NOMO-1 (cell line): ENCODE measurements around the gene RFX6.

Experiments
- DNase-seq, 2 experiments: peaks; one replicate each; lab custom pipeline; 2025; ENCODE audit not compliant: unreplicated experiment in 2 of 2; lab: John Stamatoyannopoulos, UW

The RFX6 gene

DNA sequence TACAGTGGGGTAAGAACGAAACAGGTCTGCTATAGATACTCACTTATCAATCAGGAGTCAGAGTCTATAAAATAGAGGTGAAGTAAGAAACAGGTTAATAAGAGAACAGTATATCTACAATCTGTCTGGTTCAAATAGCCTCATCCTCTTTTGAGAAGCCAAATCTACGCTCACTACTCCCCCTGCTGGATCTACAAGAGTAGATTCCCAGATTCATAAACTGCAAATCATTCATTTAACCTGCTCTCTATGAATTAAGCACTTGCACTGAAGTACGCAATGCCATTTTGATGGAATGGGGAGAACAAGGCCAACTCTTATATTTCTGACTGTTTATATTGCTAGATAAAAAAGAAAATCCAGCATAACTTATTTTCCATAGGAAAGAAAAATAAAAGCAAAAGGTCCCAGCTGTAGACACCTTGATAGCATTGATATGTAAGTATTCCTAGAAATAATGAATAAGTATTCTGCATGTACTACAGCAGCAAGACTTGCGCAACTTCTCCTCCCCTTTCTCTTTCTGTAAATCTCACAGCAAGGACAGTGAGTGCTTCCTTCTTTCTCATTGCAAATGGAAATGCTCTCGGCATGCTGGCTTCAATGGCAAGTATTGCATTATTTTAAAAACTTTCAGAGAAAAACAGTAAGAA is 92.3 kb downstream of the RFX6 start:
- DNase-seq, result peak; percentile 7 to 61

DNA sequence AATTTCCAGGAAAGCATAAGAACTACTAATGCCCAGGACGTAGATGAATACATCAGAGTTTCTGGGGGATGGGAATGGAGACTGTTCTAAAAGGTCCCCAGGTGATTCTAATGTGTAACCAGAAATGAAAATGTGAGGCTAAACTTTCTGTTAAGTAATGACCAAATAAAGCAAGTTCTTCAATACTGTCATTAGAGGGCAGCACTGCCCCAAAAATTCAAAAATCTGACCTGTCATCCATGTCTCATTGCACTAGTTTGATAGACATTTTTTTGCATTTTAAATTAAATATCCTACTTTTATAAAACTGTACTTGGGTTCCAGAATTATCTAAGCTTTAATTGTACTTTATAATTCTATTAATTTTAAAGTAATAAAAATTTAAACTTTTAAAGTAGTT is 94.9 kb downstream of the RFX6 start:
- peak; percentile 24 to 42 for DNase-seq

DNA sequence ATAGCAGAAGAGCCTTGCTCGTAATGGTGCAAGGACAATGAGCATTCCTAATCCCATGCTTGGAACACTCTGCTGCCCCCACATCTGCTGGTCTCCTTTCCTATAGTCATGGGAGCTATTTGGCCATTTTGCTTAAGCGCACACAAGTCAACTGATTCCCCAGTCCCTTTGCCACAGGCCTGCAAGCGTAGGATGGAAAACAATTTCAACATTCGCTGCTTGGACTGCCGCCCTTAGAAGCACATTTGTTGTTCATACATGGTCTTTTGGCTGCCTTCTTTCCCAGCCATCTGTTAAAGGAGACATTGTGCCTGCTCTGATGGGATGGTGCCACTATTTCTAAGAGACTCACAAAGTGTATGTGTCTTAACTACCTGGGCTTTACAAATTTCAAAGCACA is 96.9 kb downstream of the RFX6 start:
- no peak for DNase-seq

DNA sequence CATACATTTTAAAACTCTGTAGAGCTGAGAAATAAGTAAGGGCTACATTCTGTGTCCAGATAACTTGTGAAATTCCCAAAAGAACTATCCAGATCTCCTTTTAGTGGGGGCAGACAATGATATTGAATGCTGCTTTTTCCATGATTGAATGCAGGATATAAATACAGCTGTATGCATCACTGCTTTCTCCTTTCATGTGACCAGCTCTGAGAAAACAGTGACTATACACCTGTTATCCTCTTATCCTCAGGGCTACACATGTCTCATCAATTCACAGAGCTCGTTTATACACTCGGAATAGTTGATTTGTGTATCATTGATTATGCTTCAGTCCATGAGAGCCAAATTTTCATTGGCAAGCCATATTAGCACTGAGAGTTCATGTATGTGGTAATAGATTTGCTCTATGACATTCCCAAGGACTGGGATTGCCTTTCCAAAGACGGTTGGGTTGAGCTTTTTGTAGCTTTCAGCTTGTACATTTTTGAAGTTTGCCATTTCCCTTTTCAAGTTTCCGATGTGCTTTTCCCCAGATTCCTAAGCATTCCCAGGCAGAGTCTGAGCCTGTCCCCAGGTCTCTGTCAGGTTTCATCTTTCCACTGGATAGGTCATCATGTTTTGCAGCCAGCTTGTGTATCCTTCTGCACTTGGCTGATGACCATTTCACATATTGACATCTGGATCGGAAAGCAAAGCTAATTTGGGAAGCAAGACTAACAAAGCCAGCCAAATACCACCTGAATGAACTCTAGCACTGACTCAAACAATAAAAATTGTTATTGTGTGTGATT is 97.7 kb downstream of the RFX6 start:
- DNase-seq, result no peak

DNA sequence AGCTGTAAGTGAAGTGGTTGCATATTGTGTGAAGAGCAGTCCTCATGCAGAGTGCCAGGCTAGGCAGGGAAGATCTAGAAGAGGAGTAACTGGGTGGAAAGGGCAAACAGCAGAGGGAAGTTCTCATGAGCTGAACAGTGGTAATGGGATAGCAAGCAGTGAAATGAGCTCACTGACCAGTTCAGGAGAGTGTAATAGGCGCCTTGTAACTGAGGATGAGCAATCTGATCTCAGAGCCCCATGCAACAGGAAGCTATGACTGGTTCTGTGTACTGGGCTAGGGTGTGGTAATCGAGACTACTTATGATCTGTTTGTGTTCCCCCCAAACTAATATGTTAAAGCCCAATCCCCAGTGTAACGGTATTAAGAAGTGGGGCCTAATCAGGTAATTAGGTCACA is 98.6 kb downstream of the RFX6 start:
- DNase-seq, result peak; percentile 28 to 38

DNA sequence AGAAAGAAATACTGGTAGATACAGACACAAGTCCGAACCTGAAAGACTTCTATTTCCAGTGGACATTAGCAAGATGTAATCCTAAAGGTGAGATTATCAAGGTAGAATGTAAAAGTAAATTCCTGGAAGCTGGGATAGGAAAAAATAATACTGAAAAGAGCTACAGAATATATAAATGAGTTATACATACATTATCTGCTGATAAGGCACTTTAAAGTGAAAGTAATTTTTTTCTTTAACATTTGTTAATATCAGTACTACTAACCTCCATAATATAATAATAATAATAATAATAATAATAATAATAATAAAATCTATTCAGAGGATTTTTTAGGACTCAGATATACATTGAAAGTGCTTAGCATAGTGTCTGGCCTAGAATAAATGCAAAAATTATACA is 102.5 kb downstream of the RFX6 start:
- DNase-seq, result no peak
